GM19099 (cell line): ENCODE data around the gene ABRACL.

Experiments used
- POLR2A ChIP-seq: IDR thresholded peaks from 3 replicates; pipeline ENCODE4 v1.6.1; 2011; ENCODE audit warnings: low read depth; ENCODE audit not compliant: insufficient read length; ENCODE audit errors: extremely low read depth

Gene ABRACL

GRCh38 chr6:139003751-139004150, 24.8 kb upstream of the ABRACL start:
- TF ChIP-seq POLR2A = no peak

GRCh38 chr6:139006477-139006876, 22.1 kb upstream of the ABRACL start:
- TF ChIP-seq POLR2A = no peak

GRCh38 chr6:139007428-139007827, 21.1 kb upstream of the ABRACL start:
- TF ChIP-seq POLR2A = no peak

- no peak for TF ChIP-seq POLR2A
Observed at GRCh38 chr6:139008117-139008516, 20.4 kb upstream of the ABRACL start.

GRCh38 chr6:139010674-139011073, 17.9 kb upstream of the ABRACL start:
- no peak for TF ChIP-seq POLR2A

- TF ChIP-seq POLR2A = no peak
Observed at GRCh38 chr6:139011980-139012379, 16.6 kb upstream of the ABRACL start.

GRCh38 chr6:139013185-139013800, 15.3 kb upstream of the ABRACL start:
- no peak for TF ChIP-seq POLR2A

GRCh38 chr6:139014945-139015344, 13.6 kb upstream of the ABRACL start:
- TF ChIP-seq POLR2A = no peak

- no peak for TF ChIP-seq POLR2A
Observed at GRCh38 chr6:139016337-139017213, 12.0 kb upstream of the ABRACL start.

GRCh38 chr6:139017227-139017626, 11.3 kb upstream of the ABRACL start:
- no peak for TF ChIP-seq POLR2A

GRCh38 chr6:139019722-139020121, 8.8 kb upstream of the ABRACL start:
- TF ChIP-seq POLR2A = no peak

- TF ChIP-seq POLR2A = no peak
Observed at GRCh38 chr6:139020689-139021088, 7.9 kb upstream of the ABRACL start.

GRCh38 chr6:139027620-139028182, 844 bp upstream of the ABRACL start:
- no peak for TF ChIP-seq POLR2A

GRCh38 chr6:139028215-139028657, 309 bp upstream of the ABRACL start:
- TF ChIP-seq POLR2A = no peak

GRCh38 chr6:139029470-139030227, 1.1 kb downstream of the ABRACL start:
- TF ChIP-seq POLR2A = no peak
